Measurements from ENCODE around the gene MCF2L2.
"Not testable (repeated sequence)": the region's sequence is repeated elsewhere in the genome, so short reads cannot be mapped to it uniquely, and the experiment has no call there.

MCF2L2 gene

GRCh38 chr3:183261151-183261724 is 167.2 kb downstream of the MCF2L2 start:
- DNase-seq, result no peak

GRCh38 chr3:183260167-183260904 is 168.1 kb downstream of the MCF2L2 start:
- DNase-seq, result no peak

GRCh38 chr3:183259621-183260020 is 168.8 kb downstream of the MCF2L2 start:
- no peak for DNase-seq

DNA sequence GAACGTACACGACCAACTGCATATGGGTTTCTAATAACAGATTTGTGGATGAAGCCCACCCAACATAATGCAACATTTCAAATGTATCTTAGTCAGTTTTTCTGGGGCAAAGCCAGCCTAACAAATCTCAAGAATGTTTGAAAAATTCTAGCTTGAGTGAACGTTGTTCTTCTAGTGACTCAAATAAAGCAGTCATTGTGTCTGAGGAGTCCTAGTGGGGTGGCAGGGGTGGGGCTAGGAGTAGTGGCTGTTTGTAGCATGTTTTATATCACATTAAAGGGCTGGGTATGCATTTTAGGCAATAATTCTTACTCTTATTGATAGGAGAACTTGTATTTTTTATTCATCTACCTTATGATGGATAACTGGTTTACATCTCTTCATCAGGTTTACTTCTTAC is 169.3 kb downstream of the MCF2L2 start:
- DNase-seq, result no peak

DNA sequence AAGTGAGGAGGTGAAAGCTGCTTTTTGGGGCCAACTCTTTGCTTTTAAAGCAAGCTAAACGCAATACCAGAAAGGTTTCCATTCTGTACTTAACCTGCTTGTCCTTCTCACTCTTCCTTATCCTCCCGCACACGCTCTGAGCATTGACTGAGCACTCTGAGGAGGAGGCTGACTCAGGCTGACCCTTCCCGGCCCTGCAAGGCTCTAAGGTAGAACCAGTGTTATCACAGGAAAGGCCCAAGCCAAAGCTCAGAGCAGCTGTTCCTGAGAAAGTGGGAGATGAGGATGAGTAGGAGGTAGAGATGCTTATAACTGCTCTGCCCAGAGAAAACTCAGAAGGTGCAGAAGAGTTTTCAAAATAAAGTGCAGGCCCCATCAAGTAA is 173.1 kb downstream of the MCF2L2 start:
- no peak for DNase-seq

GRCh38 chr3:183254487-183255347 is 173.7 kb downstream of the MCF2L2 start:
- DNase-seq, result no peak

GRCh38 chr3:183253528-183254486 is 174.6 kb downstream of the MCF2L2 start:
- DNase-seq, result no peak

DNA sequence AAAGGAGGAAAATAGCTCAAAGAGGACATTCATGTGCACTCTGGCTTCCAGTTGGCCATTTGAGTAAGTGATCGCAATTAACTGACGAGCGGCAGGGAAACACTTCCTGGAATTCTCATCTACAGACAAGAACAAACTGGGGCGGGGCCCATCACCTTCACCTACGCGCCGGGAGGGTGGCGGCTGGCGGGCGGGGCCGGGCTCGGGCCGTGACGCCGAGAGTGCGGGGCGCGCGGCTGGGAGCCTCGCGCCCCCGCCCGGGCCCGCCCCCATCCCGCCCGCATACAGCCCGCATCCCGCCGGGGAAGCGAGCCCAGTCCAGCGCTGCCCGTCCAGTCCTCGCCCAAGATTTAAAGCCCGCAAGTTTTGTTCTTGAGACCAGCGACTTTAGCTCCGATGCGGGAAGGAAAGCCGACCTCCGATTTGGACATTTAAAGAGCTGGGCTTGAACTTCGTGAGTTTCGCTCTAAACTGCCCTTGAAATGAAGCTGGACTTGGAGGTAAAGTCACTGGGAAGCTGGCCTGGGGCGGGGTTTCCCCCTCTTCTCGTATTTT is 175.4 kb downstream of the MCF2L2 start, which contains the start of gene B3GNT5:
Gene B3GNT5 (plus strand): TSS at position 281 of the 555 bp plus-strand sequence. CDS start 16,546 bp downstream, outside the sequence.
- DNase-seq, result peak; percentile 66

GRCh38 chr3:183252118-183252782 is 176.2 kb downstream of the MCF2L2 start:
- no peak for DNase-seq

DNA sequence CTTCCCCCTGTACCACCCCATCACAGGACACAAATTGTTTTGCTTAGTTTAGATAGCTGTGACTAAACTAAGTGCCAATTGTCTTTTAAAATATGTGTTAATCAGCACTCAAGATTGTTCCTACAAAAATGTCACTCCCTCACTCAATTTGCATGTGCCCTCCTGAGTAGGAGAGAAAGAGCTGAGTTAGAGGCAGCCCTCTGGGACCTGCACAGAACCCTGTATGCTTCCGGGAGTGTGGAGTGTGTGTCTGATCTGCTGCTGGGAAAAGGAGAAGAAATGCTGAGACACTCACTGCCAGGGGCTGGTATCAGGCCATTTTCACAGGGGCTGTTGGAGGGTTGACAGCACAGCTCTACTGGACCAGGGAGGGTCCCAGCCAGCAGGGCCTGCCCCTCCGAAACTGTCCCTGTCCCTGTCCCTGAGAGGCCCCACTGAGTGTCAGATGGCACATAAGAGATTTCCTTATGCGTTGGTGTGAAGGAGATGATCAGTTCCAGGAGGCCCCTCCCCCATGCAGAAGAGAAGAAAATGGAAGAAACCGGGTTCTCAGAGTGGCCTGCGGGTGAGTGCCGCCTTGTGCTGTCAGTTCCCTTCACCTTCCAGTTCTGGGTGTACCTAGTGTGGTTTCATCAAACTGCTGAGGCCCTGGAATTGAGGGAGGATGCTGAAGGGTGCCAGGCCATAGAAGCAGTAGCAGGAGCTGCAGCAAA is 179.3 kb downstream of the MCF2L2 start:
- no peak for DNase-seq

DNA sequence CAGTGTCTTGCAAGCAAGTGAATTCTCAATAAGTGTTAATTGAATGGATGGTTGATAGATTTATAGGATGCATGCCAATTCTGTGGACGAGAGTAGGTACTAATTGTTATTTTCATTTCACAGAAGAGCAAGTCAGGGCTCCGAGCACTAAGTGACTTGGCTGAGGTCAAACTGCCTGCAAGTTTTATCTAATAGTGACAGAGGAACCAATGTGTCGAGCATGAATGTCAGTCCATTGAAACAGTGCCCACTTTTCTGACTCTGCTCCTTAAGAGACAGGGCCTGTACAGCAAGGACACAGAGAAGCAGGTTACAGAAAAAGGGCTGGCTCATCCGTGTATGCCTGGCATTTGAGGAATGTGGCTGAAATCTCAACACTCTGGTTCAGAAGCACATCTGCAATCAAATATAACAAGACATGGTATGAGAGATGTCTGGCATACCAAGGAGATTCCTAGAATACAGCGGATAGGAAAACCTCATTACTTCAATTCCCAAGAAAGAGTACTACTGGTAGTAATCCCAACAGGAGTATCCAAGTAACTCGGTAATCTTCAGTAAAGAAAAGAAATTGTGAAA is 181.3 kb downstream of the MCF2L2 start:
- no peak for DNase-seq

DNA sequence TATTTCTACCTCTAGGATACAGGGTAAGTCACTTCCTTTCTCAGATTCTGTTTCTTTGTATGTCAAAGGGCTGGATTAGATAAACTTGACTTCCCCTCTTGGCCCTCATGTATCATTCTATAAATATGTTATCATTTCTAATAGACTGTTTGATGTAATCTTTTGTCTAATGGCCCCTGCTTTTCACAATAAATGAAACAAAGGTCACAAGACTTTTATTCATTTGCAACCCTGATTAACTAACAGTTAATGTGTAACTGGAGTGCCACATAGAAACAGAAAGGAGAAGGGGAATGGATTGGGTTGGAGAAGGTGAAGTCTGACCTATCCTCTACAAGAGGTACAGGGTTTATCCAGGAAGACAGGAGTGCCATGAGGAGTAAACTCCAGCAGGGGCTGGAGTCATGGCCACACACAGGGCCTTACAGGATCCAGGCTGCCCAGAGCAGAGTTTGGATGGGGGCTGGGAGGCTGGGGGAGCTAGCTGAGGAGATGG is 183.4 kb downstream of the MCF2L2 start:
- no peak for DNase-seq

GRCh38 chr3:183244219-183244618 is 184.2 kb downstream of the MCF2L2 start:
- DNase-seq, result no peak

DNA sequence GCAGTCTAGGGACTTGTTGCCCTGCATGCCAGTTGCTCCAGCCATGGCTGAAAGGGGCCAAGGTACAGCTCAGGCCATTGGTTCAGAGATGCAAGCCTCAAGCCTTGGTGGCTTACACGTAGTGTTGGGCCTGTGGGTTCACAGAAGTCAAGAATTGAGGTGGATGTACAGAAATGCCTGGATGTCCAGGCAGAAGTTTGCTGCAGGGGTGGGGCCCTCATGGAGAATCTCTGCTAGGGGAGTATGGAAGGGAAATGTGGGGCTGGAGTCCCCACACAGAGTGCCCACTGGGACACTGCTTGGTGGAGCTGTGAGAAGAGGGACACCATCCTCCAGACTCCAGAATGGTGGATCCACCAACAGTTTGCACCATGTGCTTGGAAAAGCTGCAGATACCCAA is 186.0 kb downstream of the MCF2L2 start:
- DNase-seq, result no peak

GRCh38 chr3:183239046-183239445 is 189.4 kb downstream of the MCF2L2 start:
- no peak for DNase-seq

DNA sequence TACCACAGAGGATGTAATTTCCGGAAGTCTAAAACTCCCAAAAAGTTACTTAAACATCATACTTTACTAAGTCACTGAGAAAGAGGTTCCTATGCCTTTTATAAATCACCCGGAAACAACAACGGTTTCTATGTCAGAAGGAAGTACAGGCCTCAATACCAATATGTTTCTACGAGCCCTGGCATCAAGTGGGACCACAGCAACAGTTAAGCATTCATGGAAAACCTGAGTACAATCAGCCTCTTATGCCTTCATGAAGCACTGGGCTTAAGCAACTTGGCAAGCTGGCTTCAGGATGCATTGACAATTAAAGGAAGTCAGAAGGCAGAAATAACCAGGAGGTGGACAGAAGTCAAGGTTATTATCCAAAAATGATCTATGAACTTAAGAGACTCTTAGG is 194.5 kb downstream of the MCF2L2 start:
- DNase-seq, result no peak

- DNase-seq, result no peak
Observed at GRCh38 chr3:183230826-183231225, 197.6 kb downstream of the MCF2L2 start.

DNA sequence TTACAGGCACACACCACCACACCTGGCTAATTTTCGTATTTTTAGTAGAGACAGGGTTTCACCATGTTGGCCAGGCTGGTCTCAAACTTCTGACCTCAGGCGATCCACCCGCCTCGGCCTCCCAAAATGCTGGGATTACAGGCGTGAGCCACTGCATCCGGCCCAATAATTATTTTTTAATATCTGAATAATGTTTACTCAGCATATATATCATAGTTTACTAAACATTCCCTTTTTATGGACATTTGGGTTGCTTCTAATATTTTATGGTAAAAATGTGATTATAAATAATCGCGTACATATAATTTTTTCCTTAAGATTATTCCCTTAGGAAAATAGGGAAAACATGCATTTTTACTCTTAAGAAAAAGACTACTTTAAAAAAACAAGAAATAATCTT is 198.2 kb downstream of the MCF2L2 start:
- not testable (repeated sequence) for DNase-seq

GRCh38 chr3:183229178-183229577 is 199.2 kb downstream of the MCF2L2 start:
- no peak for DNase-seq

DNA sequence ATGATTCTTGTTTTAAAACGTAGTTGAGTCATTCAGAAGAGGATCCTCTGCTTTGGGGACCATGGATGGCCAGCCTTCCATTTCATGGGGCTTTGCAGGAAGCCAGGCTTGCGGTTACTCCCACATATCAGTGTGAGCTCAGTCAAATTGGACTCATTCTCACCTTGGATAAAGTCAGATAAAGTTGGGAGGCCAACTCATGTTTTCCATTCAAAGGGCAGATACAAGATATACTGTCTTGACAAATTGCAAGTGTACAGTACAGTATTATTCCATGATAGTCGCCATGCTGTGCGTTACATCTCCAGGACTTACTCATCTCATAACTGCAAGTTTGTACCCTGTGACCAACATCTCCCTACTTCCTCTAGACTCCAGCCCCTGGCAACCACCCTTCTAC is 200.8 kb downstream of the MCF2L2 start:
- no peak for DNase-seq

Data from NCI-H1048 (cell line).